CD4-positive, alpha-beta T cell treated with Interleukin-4 for 1 hour (primary cell): ENCODE data around the gene GYG2.
"Not testable (repeated sequence)": the region's sequence is repeated elsewhere in the genome, so short reads cannot be mapped to it uniquely, and the experiment has no call there.

ENCODE experiments used
- DNase-seq, 2 donors: peaks; one replicate each; pipeline ENCODE4 v3.0.0-alpha.2; 2020 to 2022

The GYG2 gene

DNA sequence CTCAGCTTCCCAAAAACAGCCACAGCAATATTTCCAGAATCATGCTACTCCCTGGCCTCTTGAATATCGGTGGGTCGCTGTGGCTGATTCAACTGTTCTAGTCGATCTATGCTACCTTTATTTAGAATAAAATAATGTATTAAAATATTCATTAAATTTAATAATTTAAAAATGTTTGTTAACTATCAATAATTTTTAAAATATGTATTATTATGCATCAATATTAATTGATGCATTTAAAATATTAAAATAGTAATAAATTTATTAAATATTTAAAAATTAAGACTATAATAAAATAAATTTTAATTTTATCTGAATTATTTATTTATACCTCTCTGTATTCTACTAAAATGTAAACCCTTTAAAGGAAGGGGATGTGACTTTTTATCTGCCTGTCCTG lies 81.4 kb downstream of the GYG2 start:
- DNase-seq, result no peak

DNA sequence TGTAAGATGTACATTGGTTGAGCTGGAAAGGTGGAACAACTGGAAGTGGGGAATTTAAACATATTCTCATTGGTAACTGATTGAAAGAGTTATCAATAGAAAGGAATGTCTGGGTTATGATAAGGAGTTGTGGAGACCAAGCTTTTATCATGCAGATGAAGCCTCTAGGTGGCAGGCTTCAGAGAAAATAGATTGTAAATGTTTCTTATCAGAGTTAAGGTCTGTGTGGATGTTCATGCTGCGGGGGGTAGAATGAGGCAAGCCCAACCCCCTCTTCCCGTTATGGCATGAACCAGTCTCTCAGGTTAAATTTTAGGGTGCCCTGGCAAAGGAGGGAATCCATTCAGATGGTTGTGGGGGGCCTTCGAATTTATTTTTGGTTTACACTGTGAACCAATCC lies 84.4 kb downstream of the GYG2 start:
- DNase-seq, result no peak

DNA sequence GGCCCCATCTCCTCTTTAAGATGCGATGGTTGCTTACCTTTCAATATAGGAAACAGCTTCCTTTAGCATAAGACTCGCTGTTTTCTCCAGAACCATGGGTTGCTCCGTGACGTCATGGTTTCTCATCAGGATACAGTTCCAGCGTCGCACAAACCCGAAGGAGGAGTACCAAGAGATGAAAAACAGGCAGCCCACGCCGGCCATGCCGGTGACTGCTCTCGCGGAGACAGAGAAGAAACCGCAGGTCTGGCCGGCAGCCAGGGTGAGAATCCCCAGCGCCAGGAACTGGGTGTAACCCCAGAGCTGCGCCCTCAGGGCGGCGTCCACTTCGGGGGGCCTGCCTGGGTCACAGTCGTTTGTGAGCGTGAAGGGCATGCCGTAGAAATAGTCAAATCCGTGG lies 89.0 kb downstream of the GYG2 start:
- no peak for DNase-seq

DNA sequence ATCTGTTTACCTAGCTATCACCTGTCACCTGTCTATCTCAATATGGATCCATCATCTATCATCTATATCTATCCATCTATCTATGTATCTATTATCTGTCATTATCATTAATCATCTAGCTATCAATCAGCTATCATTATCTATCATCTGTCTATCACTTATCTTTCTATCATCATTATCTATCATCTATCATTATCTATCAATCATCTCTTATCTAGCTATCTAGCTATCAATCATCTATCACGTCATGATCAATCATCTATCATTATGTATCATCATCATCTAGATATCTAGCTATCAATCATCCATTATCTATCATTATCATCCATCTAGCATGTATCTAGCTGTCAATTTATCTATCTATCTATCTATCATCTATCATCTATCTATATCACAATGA lies 92.5 kb downstream of the GYG2 start:
- DNase-seq, result no peak

DNA sequence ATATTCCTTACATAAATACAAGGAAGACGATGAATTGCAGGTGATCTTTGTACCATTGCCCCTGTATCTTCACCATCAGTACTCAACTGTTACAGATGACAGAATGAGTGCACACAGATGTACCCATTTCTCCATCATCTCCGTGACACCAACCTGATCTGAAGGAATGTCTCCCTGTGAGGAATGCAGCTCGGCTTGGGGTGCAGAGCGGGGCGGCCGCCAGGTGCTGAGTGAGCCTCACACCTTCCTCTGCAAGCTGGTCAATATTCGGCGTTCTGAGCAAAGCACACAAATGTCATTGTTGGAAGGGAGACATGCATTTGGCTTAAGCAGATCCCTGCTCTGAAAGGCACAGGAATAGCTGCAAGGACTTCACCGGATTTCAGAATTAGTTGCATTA lies 93.0 kb downstream of the GYG2 start:
- no peak for DNase-seq

DNA sequence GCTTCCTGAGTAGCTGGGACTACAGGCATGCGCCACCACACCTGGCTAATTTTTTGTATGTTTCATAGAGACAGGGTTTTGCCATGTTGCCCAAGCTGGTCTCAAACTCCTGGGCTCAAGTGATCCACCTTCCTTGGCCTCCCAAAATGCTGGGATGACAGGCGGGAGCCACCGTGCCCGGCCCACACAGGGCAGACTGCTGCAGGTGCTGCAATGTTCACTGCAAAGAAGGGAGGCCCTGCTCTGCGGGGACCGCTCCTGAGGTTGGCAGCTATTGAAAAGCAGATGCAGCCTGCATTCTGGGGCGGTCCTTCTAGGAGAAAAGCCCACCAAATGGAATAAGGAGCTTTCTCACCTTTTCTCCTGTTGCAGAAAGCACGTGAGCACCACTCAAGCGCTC lies 95.4 kb downstream of the GYG2 start:
- DNase-seq, result no peak

DNA sequence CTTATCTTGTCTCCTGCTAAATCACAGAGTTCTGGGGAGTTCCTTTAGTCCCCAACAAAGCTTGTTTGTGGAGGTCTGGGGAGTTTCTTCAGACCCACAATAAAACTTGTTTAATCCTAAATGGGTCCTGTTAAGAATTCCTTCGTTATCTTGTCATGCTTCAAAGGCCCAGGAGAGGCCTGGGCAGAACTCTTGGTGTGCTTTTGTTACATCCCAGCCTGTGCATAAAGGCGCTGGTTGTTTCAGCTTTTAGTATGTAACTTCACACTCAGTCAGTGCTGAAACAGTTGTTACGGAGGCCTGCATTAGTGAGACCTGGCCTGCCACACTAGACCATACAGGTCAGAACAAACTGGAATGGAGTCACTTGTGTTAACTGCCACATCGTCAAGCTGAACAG lies 97.5 kb downstream of the GYG2 start:
- DNase-seq, result not testable (repeated sequence)

DNA sequence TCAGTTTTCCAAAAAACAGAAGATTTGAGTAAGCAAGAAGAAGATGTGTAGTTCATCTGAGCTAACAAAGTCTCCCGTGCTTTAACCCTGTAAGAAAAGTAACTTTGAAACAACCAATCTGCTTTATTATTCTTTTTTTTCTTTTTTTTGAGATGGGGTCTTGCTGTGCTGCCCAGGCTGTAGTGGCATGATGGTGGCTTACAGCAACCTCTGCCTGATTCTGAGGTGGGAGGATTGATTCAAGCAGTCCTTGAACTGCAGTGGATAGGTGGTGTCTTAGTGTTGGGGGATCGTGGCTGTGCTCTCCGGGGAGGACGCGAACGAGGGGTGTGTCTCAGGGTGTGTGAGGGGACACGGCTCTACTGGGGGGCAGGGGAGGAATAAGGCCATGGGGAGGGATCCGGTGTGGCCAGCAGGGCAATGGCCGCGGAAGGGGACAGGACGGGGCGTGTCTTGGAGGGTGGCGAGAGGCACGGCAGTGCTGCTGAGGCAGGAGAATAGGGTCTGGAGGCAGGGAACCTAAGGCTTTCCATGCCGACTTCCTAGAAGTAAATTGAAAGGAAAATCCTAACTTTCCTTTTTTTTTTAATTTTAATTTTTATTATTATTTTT lies 98.0 kb downstream of the GYG2 start:
- no peak for DNase-seq

DNA sequence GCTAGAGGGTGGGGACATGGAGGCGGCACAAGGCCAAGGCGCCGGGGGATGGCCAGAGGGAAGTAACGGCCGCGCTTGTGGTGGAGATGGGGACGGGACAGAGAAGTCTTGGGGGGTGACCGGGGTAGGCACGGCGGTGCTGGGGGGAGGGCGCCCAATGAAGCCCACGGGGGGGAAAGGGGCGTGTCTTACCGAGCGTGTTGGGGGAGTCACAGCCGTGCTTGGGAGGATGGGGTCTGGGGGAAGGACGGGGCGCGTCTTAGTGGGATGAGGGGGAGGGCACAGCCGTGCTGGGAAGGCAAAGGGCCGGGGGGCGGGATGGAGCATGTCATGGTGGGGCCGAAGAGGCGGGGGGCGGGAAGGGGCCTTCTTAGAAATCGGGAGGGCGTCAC lies 99.5 kb downstream of the GYG2 start:
- peak in 1 of 2 donors; percentile 36 for DNase-seq

DNA sequence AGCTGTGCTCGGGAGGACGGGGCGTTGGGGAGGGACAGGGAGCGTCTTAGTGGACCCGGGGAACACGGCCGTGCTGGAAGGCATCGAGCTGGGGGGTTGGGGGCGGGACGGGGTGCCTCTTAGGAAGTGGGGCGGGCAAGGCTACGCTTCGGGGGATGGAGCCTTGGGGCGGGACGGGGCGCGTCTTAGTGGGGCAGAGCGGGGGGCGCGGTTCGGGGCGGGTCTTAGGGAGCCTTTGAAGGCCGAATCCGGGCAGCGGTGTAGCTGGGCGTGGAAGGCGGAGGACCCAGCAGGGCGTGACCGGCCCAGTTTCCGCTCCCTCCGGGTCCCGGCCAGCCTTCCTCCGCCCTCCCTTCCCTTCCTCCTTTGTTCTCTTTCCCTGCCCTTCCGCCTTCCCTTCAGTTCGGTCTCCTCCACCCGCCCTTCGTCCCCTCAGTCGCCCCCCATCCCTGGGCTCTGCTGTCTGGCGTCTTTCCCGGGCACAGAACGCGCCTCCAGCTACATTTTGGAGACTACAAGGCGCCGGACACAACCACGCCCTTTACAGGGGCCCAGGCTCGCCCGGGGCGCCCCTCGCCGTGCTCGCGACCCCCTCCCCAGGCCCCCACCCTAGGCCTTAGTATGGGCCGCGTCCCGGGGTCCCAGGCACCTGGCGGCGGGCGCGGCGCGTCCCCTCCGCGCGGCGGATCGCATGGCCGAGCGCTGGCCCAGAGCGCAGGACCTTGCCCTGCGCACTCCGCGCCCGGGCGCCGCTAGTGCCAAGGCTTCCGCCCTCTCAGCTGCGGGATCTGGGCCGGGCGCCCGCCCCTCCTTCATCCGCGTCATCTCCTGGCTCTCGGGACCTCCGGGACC lies 100.1 kb downstream of the GYG2 start, which contains the start of gene ARSD:
ARSD (minus strand) TSS at position 757 of the 852 bp plus-strand sequence; CDS start at position 693, 64 bp downstream.
- DNase-seq, result peak; percentile 57 to 84

DNA sequence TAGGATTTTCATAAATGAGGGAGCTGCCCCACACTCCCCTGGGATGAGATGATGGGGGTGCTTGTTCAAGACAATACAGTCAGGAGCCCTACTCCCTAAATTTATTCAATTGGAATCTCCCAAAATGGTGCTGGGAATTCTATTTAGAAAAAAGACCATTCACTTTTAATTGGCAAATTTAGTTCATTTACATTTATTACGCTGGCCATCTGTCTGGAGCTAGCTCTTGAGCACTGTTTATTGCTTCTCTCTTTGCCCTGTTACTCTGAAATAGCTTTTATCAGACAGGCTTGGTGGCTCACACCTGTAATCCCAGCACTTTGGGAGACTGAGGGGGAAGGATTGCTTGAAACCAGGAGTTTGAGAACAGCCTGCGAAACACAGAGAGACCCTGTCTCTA lies 102.4 kb downstream of the GYG2 start:
- no peak for DNase-seq

DNA sequence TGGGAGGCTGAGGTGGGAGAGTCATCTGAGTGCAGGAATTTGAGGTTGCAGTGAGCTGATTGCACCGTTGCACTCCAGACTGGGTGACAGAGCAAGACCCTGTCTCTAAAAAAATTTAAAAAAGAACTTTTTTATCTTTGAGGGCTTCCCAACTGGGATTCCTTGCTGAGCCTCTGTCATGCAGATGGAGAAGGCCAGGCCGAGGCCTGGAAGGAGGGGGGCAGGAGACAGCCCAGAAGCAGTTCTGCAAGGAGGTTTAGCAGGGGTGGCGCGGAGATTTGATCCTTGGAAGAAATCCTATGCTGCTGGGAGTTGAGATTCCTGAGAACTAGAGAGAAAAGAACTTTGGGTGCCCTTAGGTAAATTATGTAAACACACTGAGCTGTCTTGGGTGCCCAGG lies 102.9 kb downstream of the GYG2 start:
- no peak for DNase-seq
